ENCODE data around the gene PTCD2.

PTCD2 gene

GRCh38 chr5:72412283-72413055 lies 92.3 kb downstream of the PTCD2 start:
- DNase-seq (ENCODE audit: low read depth in 3 of 3, low spot score in 1 of 3): no peak

- no peak for DNase-seq (ENCODE audit: low read depth in 3 of 3, low spot score in 1 of 3)
Observed at GRCh38 chr5:72415616-72416325, 95.6 kb downstream of the PTCD2 start.

GRCh38 chr5:72417333-72418062 lies 97.3 kb downstream of the PTCD2 start:
- no peak for DNase-seq (ENCODE audit: low read depth in 3 of 3, low spot score in 1 of 3)
